Activated naive CD4-positive, alpha-beta T cell treated with anti-CD3 and anti-CD28 coated beads, Interleukin-2, amount 50 U/mL, for 16 hours (primary cell): ENCODE results near the gene MED31.
A peak's percentile ranks its signal among the peaks of the same experiment; 100 is the strongest.
"Not testable (repeated sequence)": the region's sequence is repeated elsewhere in the genome, so short reads cannot be mapped to it uniquely, and the experiment has no call there.

Source experiments
- DNase-seq: peaks from one replicate; pipeline ENCODE4 v3.0.0-alpha.2; 2020

MED31 gene

DNA sequence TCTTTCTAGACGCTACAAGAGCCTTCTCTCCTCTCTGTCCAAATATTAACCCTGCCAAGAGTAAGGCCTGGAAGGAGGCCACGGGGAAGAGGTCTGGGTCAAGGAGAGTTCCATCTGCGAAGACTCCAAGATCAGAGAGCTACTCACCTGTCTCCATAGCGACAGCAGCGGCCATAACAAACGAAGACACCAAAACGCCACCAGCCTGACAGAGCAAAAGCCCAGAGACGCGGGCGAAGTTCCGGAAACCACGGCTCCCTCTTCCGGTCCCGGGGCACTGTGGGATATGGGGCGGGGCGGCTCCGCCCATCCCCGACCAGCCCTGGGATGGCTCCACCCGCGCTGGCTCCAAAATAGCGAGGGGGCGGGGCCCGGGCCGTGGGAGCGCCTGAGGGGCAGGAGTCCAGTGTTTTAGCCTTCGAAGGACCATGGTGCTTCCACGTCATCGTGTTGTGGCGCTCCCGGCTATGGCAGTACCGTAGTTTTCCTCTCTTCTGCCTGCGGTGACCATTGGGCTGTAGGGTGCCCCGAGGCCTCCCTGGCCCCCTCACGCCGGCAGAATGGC lies at the start of gene MED31, which contains the start of gene C17orf100:
Gene MED31 (minus strand): TSS at position 252 of the 565 bp plus-strand sequence. CDS start 77 bp downstream, at position 175.
Gene C17orf100 (plus strand): TSS at position 409 of the 565 bp plus-strand sequence. CDS start 152 bp downstream, at position 561.
- DNase-seq: peak; percentile 94

DNA sequence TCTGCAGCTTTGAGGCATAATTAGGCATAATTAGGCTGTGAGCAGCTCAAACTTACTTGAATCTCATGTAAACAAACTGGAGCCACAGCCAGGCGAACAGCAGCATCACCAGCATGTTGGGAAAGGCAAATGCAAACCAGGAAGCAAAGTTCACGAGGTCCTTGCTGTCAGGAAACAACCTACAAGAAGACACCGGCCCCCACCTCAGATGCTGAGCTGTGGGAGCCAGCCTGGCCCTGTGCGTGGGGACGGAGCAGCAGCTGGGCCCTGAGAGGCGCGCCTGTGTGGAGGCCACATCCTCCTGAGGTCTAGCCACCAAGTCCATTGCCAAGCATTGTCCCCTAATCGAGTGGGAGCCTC lies 49.5 kb upstream of the MED31 start:
- no peak for DNase-seq

DNA sequence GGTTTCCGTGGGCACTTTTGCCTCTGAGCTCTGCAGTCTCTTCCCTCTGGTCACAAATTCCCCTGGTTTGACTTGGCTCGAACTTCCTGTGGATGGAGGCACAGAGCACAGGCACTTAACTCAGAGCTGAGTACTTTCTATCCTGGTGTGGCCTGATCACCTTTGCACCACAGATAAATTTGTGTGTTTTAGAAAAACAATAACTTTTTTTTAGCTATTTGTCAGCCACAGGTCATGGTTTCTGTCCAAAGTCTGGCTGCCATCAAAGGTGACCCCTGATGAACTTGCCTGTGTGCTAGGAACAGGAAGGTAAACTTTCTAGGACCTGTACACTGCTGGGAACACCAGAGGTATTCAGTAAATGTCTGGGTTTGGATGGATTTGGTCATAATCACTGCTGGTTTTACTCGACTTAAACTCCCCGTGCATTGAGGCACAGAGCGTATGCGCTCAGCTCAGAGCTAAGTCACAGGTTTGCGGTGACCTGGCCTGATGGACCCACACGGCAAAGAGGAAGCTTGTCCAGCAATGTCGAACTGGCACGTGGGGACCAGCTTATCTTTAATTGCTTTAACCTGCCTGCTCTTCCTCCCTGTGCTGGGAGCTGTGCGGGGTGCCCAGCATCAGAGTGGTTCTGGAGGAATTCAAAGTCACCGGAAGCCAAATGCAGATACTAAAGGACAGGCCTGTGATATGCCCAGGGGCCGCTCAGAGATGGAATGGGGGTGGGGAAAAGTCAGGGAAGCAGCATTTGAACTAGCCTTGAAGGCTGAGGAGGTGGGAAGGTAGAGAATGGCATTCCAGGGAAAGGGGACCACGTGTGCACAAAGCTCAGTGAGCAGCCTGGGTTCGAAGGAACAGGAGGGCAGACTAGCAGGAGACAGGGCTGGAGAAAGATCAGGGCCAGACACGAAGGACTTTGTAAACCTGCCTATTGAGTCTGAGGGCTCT lies 48.9 kb upstream of the MED31 start:
- no peak for DNase-seq

DNA sequence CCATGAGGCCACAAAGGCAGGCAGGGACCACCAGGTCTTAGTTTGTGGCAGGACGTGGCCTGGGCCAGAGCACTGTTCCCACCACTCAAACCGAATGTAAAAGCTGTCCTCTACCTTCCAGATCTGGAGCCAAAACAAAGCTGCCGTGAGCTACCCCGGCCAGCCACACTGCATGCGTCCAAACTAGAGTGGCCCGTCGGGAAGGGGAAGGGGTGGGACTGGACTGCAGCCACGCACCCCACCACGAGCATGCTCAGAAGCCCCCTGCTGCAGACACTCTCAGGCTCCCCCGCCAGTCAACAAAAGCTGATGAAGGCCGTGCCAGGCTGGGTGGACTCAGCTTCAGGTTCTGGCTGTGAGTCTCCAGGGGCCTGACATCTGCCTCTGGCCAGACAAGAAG lies 46.6 kb upstream of the MED31 start:
- DNase-seq: no peak

DNA sequence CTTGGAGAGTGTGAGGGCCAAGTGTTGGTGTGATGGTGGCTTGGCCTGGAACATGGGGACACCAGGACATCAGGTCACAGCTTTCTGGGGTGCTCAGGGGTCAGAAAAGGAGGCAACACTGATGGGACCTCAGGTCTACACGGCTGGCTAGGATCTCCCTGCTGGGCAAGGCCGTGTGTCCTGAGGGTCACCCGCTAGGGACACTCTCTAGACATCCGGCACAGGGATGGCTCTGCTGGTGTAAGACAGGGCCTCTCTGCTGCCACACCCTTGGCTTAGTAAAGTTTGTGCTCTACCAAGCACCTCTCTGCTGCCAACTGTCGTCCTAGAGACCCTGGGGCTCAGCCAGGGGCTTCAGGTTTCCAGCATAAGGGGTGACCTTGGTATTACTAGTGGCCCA lies 45.5 kb upstream of the MED31 start:
- DNase-seq: no peak

DNA sequence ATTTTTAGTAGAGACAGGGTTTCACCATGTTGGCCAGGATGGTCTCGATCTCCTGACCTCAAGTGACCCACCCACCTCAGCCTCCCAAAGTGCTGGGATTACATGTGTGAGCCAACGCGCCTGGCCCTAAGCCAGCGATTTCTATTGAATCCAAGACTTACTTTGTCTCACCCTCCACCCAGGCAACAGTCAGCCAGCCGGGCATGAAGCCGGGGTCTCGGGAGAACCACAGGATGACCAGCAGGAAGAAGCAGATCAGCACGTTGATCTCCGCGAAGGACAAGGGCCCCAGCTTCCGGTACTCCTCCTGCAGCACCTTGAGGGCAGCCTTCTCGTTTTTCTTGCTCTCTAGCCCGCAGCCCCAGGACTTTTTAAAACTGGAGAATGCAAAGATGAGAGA lies 44.2 kb upstream of the MED31 start:
- DNase-seq: no peak

DNA sequence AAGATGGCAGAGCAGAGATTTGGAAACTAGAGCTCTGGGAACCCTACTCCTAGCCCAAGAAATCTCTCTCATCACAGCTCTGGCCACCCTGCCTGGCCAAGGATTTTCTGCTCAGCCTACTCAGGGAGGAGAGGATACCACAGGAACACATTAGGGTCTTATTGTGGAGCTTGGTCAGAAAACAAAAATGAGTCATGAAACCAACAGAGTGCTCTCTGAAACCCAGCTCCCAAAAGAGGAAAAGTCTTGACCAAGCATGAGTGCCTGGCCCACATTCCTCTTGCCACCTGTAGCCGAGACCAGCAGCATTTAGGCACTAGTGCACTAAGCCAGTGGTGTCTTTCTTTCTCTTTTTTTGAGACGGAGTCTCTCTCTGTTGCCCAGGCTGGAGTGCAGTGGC lies 43.6 kb upstream of the MED31 start:
- DNase-seq: no peak

DNA sequence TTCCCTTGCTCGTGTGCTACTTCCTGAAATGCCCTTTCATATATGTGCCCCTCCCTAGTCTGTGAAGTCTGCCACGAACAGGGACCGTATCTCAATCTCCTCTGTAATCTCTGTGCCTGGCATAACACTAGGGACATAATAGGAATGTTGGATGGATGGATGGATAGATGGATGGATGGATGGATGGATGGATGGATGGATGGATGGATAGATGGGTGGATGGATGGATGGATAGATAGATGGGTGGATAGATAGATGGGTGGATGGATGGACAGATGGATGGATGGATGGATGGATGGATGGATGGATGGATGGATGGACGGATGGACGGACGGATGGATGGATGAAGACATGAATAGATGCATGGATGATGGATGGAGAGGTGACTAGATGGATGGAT lies 40.6 kb upstream of the MED31 start:
- not testable (repeated sequence) for DNase-seq

DNA sequence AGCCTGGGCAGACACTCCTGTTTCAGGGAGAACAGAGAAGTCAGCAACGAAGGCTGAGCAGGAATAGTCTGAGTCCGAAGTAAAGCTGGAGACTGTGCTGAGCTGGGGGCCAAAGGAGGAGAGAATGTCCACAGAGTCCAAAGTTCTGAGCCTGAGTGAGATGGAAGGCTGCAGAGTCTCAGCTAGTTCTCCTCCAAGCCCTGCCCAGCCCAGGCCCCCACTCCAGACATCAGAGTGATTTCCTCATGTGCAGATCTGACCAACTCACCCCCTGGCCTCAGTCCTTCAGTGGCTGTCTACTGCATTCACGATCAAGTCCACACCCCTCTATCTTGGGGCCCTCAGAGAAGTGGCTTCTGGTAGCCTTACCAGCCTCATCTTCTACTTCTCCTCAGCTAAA lies 40.1 kb upstream of the MED31 start:
- DNase-seq: no peak

DNA sequence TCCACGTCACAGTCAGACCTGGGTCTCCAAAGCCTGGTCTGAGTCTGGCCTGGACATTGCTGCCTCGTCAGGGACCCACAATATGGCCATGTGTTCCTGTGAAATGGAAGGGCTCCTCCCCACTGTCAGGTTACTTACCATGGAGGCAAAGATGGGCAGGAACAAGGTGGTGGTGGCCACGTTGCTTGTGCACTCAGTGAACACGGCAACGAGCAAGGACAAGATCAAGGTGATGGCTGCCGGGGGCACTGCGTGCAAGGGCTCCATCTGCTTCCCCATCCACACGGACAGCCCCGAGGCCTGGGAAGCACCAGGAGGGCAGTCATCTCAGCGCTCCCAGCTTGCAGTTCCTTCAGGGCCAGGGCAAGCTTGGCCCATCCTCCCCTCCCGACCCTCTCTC lies 39.2 kb upstream of the MED31 start:
- no peak for DNase-seq

DNA sequence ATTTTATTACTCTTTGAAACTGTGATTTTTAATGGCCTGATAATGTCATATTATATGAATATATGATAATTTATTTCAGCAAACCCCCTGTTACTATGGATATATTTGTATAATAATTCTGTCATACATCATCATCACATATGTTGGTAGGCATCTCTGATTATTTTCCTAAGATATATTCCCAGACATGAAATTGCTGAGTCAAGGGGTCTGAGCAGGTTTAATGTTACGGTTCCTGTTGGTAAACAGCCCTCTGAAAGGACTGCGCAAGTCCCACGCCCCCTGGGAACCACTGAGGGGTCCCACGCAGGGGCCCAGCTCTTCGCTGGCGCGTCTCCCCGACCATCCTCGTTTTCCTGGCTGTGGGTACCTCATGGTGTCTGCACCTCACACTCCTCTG lies 37.5 kb upstream of the MED31 start:
- DNase-seq: no peak

DNA sequence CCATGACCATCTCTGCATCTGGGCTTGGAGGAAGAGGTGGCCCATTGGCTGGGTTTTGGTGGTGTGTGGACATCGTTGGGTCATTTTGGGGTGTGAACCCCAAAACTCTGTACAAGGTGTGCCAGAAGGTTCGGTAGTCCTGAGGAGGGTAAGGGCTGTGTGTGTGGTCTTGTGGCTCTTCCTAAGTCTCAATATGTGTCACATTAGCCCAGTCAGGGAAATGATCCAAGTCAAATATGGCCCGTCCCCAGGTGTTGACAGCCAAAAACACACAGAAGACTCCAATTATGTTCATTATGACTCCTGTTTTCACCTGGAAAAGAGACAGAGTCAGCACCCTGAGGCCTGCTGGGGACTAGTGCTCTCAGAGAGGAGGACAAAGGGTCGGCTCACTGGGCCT lies 34.6 kb upstream of the MED31 start:
- no peak for DNase-seq

DNA sequence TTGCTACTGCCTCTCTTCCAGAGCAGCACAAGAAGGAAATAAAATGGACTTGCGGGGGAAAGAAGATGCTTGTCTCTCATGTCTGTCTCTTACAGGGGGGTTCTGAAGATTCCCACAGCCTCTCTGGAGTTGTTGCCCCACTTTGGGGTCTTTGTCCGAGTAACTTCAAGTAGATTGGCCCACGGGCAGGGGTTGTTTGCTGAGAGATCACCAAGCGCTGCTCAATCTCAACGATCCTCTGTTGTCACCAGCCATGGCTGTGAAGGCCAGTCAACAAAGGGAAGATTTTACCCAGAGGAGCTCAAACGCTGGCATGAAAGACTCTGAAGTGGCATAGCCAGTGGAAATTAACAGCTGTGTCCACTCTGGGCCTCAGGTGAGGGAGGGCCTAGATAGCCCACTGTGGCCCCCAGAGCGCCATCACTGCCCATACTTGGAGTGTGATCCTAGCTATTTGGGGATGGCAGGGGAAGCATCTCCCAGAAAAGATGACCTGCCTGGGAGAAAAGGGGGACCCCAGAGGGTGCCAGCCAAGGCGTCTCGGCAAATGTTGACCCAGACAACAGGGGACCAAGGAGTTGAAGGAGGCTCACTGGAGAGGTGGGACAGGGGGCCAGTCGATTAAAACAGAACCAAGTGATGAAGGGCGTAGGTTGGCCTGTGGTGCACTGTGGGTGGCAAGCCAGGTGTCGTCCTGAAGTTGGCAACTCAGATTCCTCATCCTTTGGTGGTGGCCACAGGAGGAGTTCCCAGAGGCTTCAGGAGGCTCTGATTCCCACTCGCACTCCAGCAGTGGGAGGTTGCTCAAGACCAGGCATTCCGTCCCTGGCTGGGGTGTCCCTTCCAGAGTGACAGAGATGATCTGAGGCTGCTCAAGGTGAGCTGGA lies 33.7 kb upstream of the MED31 start:
- DNase-seq: no peak

DNA sequence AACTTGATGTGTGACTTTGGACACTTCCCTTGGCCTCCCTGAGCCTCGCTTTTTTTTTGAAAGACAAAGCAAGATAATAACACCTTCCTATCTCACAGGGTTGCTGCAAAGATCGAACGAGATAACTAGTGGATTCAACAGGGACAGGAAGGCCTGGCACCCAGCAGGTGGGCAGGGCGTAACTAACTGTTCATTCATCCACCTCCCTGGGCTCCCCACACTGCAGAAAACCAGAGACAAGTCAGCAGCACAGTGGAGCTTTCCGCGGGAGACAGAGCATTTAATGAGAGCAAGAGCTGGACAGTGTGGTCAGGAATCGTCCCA lies 33.0 kb upstream of the MED31 start:
- no peak for DNase-seq

DNA sequence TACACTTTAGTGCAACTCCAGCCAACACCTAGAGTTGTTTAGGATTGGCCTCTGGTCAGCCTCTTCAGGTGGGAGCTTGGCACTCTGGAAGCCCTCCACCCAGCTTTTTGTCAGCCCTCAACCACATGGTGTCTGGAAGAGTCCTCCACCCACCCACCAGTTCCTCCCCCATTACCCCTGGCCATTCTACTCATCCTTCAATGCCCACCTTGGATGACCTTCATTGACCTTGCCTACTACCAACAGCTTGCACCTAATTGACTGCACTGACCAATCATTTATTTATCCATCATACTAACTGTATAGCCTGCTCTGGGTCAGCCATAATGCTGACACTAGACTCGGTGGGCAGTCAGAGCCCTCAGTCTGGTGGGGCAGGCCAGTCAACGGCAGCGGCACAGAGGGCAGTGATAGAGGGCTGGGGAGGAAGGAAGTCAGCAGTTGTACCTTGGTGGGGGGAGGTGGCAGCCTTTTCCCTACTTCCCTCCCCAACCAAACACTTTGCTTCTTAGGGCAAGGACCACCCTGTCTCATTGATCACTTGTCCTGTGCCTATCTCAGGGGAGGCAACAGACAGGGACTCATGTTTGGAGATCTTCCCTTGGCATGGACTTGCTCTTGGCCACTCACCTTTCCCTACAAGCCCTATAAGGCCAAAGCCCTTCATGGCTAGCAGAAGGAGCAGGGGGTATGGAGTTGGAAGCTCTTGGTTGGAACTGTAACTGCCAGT lies 32.5 kb upstream of the MED31 start:
- no peak for DNase-seq

DNA sequence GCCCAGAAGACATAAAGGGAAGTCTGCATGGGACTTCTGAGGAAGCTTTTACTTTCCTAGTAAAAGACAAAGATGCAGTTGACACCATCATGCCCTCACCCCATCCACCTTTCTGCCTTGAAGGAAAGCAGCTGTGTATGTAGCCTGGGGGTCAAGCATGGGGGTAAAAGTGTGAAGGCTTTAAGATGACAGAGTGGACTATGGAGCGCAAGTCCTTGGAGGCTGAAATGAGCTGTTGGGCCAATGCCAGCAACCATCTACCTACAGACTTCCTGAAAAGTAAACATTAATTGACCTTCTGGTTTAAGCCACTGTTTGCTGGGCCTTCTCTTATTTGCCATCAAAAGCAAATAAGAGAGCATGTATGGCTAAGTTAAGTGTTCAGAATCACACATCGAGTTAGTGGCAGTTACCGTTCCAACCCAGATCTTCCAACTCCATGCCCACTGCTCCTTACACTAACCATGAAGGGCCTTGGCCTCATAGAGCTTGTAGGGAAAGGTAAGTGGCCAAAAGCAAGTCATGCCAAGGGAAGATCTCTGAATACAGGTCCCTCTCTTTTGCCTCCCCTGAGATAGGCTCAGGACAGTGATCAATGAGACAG lies 31.8 kb upstream of the MED31 start:
- no peak for DNase-seq

DNA sequence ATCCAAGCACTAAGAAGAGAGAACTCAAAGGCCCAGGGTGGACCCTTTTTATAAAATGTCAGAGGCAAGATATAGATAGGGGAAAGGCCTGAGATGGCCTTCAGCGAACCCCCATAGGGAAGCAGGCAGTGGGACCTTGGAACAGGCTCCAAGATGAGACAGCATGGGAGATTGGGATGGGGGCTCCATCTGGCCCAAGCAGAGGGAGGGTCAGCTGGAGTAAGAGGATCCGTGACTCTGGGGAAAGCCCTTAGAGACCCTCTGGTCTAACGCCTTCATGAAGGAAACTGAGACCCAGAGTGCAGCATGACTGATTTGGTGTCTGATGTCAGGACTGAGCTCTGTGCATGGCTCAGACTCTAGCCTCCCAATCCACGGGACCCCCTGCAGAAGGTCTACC lies 30.9 kb upstream of the MED31 start:
- DNase-seq: no peak

DNA sequence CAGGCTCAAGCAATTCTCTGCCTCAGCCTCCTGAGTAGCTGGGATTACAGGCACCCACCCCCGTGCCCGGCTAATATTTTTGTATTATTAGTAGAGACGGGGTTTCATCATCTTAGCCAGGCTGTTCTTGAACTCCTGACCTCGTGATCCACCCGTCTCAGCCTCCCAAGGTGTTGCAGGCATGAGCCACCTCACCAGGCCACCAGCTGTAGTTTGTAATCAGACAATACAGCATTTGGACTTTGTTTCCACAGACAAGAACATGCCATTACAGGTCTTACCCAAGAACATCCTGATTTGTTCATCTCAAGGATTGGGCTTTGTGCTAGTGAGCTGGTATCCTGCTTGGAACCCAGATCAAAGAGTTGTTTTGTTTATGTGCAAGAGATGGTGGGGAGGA lies 30.3 kb upstream of the MED31 start:
- no peak for DNase-seq

DNA sequence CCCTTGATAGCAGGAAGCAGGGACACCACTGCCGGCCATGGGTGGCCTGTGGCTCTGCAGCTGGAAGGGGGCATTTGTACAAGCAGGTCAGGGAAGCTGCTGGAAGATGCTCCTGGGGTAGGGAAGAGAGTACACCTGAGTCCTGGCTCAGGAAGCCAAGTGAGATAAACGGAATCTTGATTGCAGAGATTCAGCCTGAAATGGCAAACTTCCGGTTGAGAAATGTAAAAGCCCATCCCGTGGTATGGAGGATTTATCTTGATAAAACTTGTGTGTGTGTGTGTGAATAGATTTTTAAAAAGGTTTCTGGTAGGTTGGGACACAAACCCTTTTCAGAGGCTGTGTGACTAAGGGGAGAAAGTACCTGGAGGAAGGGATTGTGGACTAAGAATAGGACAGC lies 29.8 kb upstream of the MED31 start:
- DNase-seq: no peak

DNA sequence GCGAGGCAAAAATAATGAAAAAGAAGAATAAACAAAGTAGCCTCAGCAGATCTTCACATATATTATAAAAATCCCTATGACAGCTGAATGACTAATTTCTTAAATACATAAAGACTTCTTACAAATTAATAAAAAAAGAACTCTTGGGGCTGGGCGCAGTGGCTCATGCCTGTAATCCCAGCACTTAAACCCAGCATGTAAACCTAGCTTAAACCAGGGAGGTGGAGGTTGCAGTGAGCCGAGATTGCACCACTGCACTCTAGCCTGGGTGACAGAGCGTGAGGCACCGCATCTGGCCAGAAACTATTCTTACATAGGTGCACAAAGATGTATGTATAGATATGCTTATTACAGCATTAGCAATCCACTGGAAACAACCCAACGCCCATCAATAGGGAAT lies 27.8 kb upstream of the MED31 start:
- DNase-seq: no peak

DNA sequence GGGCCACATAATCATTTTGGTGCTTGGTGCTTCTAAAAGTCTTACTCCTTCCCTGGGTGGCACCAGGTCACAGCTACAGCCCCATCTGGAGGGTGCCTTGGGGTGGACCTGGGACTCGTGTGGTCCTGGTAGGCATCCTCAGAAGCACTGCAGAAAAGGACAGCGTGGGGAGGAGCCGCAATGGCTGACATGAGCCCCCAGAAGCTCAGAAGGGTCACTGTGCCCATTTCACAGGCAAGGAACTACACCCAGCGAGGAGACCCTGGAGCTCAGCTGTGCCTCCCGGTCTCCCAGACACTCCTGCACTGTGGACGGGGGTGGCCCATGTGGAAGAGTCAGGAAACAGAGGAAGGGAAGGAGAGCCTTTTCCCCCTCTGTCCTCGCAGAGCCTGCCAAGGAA lies 26.5 kb upstream of the MED31 start:
- DNase-seq: no peak

DNA sequence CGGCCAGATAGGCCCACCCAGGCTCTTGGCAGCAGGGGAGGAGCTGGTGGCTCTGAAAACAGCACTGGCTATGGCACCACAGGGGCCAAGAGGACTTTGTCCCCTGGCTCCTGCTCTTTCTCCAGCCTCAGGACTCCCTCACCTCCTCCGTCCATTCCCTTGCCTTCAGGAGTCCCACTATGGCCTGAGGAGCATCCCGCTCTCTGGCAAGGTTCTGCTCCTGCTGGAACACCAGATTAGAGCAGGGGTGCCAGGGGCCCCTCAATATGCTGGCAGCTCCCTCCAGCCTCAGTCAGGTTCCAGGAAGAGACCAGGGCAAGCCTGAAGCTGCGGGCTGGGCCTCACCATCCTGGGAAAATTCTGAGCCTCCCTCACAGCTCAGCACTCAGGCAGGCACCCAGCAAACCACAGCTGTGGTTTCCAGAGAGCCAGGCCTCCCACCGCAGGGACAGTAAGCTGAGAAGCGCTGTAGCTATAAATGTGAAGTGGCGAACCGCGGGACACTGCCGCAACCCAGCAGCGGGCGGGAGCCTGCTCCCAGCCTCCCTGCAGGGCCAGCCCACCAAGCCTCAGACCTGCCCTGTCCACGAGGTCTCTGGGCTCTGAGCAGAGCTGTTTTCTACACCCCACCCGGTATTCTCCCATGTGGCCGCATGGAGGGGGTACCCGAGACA lies 25.9 kb upstream of the MED31 start:
- no peak for DNase-seq
